ENCODE measurements around the gene EFCC1. TPM values are rescaled to one million over a fixed set of nuclear protein-coding genes. Genes with fewer than 3 reads are reported as not detected.
"Not testable (repeated sequence)": the region's sequence is repeated elsewhere in the genome, so short reads cannot be mapped to it uniquely, and the experiment has no call there.

Gene EFCC1
- polyA plus RNA-seq, 1 donor = 1.7 TPM

GRCh38 chr3:129081503-129081902 lies 80.4 kb downstream of the EFCC1 start:
- DNase-seq = no peak

- DNase-seq = no peak
These were observed 80.9 kb downstream of the EFCC1 start for GRCh38 chr3:129082026-129082425.

- no peak for DNase-seq
These were observed 83.4 kb downstream of the EFCC1 start for GRCh38 chr3:129084501-129084900.

- no peak for DNase-seq
These were observed 84.1 kb downstream of the EFCC1 start for GRCh38 chr3:129085165-129085715.

GRCh38 chr3:129085818-129086217 lies 84.7 kb downstream of the EFCC1 start:
- no peak for DNase-seq

GRCh38 chr3:129087138-129087702 lies 86.1 kb downstream of the EFCC1 start:
- DNase-seq = no peak

GRCh38 chr3:129087904-129088303 lies 86.8 kb downstream of the EFCC1 start:
- not testable (repeated sequence) for DNase-seq

GRCh38 chr3:129088312-129088711 lies 87.2 kb downstream of the EFCC1 start:
- not testable (repeated sequence) for DNase-seq

Other genes with a start within 250 kb of the EFCC1 start
- 50.7 TPM for gene ACAD9, start 121.7 kb upstream of the EFCC1 start, polyA plus RNA-seq (ENCODE audit: insufficient read length)
- 1.7 TPM for gene CFAP92, start 7.2 kb upstream of the EFCC1 start, polyA plus RNA-seq (ENCODE audit: insufficient read length)
- 0.47 TPM for gene GP9, start 59.5 kb downstream of the EFCC1 start, polyA plus RNA-seq (ENCODE audit: insufficient read length)
- gene RAB43, start 120.5 kb downstream of the EFCC1 start, polyA plus RNA-seq (ENCODE audit: insufficient read length) = 4.0 TPM
- 53.1 TPM for gene ISY1, start 159.8 kb downstream of the EFCC1 start, polyA plus RNA-seq (ENCODE audit: insufficient read length)
- gene CNBP, start 182.6 kb downstream of the EFCC1 start, polyA plus RNA-seq (ENCODE audit: insufficient read length) = 399 TPM
- 176 TPM for gene COPG1, start 248.3 kb downstream of the EFCC1 start, polyA plus RNA-seq (ENCODE audit: insufficient read length)